Choroid plexus epithelial cell (primary cell): ENCODE measurements around the gene KRT73.
A peak's percentile ranks its signal among the peaks of the same experiment; 100 is the strongest.

Source experiments
- DNase-seq: peaks from one replicate; pipeline ENCODE4 v3.0.0-alpha.2; 2010; ENCODE audit warnings: low read depth
- H3K4me3 ChIP-seq: 2 replicates; pipeline ENCODE4 v1.5.1; 2011; ENCODE audit warnings: low read depth, mild to moderate bottlenecking, control low read depth, low read length, moderate library complexity
- TF ChIP-seq, protein P1 (sequence below): conservative IDR thresholded peaks from 2 replicates; pipeline ENCODE4 v1.5.1; 2011; ENCODE audit warnings: low read depth, mild to moderate bottlenecking, control low read depth, inconsistent platforms, low read length, moderate library complexity

The KRT73 gene

DNA sequence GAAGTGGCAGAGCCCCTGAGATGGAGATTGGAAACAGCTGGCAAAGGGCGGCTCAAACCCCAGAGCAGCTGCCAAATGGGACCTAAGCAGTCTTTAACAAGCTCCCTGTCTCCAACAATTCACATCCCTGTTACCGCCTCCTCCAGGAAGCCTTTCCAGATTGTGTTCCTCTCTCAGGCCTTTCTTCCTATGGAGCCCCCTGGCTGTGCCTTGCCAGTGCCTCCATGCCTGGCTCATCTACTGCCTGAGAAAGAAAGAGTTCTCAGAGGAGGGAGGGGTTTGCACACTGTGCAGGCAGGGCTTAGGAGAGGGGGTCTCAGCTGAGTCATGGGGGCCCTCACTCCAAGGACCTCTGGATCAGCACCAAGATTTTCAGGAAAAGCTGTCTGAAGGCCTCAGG is 35.9 kb downstream of the KRT73 start:
- no peak for DNase-seq
- H3K4me3 ChIP-seq, result no peak overlapping the region
- TF ChIP-seq, protein P1, sequence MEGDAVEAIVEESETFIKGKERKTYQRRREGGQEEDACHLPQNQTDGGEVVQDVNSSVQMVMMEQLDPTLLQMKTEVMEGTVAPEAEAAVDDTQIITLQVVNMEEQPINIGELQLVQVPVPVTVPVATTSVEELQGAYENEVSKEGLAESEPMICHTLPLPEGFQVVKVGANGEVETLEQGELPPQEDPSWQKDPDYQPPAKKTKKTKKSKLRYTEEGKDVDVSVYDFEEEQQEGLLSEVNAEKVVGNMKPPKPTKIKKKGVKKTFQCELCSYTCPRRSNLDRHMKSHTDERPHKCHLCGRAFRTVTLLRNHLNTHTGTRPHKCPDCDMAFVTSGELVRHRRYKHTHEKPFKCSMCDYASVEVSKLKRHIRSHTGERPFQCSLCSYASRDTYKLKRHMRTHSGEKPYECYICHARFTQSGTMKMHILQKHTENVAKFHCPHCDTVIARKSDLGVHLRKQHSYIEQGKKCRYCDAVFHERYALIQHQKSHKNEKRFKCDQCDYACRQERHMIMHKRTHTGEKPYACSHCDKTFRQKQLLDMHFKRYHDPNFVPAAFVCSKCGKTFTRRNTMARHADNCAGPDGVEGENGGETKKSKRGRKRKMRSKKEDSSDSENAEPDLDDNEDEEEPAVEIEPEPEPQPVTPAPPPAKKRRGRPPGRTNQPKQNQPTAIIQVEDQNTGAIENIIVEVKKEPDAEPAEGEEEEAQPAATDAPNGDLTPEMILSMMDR, result no peak

DNA sequence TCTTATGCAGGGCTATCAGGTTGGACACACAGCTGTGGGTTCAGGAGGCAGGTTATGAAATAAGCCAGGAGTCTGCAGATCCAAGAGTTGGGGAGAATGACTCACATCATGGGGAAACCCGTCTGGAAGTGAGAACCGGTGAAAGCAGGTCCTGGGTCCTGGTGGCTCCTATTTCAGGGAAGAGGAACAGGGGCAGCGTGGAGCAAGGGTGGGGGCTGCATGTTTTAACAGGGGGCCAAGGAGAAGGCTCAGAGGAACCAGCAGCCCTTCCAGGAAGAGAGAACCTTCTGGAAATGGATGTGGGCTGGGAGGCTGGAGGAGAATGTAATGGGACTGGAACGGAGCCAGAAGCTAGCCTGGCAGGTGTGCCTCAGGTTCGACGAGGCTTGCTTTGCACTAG is 36.9 kb downstream of the KRT73 start:
- H3K4me3 ChIP-seq, result no peak overlapping the region
- peak; percentile 43 for DNase-seq
- TF ChIP-seq, protein P1, result no peak

DNA sequence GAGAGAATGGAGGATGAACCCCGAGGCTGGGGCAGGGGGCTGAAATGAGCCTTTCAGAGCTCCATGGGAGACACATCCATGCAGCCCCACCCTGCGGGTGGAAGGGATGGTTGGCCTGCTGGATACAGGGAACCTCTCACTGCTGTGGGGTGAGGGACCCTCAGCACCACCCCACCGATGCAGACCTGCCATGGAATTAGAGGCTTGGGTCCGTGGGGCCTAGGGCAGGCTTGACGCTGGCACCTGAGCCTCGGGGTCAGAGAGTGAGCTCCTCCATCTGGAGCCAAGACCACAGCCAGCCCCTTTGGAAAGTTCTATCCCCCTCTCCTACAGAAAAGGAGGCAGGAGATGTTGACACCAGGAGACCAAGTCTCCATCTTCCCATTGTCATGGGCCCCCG is 37.3 kb downstream of the KRT73 start:
- TF ChIP-seq, protein P1, result no peak
- no peak for DNase-seq
- H3K4me3 ChIP-seq, result no peak overlapping the region

DNA sequence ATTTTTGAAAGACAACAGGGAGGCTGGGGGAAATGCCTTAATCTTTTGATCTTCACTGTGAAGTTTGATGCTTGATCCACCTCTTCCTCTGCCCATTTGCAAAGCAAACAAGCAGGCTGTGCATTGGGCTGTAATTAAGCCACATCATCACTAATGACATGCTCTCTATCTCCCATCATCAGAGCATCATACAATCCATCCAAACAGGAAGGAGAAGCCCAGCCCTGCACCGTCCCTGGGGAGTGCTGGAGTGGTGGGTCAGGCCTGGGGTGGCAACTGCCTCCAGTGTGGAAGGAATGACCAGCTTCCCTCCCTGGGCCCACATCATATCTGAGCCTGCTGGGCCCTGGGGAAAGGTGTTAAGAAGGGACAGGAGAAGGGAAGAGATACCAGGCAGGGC is 37.9 kb downstream of the KRT73 start:
- TF ChIP-seq, protein P1, result no peak
- no peak overlapping the region for H3K4me3 ChIP-seq
- no peak for DNase-seq

GRCh38 chr12:52579468-52580465 is 38.6 kb downstream of the KRT73 start:
- TF ChIP-seq, protein P1, result no peak
- no peak for DNase-seq
- H3K4me3 ChIP-seq, result no peak overlapping the region

DNA sequence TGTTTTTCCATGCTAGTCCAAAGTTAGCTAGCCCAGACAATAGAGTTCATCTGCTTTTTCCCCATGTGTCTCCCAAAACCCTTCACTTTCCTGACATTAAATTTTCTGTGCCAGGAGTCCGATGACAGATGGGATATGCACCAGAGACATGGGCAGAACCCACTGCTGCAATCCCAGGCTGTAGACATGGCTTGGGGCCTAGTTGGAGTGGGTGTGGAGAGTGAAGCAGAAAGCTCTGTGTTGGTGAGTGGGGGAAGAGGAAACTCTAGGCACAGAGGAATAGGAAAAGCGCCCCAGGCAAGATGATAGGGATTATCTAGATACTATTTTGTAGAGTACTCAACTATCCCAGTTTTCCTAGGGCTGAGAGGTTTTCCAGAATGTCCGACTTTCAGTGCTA is 39.9 kb downstream of the KRT73 start:
- TF ChIP-seq, protein P1, result no peak
- H3K4me3 ChIP-seq, result no peak overlapping the region
- DNase-seq, result no peak

- TF ChIP-seq, protein P1, result no peak
- no peak overlapping the region for H3K4me3 ChIP-seq
- no peak for DNase-seq
These were observed 41.0 kb downstream of the KRT73 start for GRCh38 chr12:52577316-52577715.
